Stomach (tissue), 9 donors: Measurements from ENCODE around the gene TNS2. TPM values are rescaled to one million over a fixed set of nuclear protein-coding genes. Genes with fewer than 3 reads are reported as not detected.

Source experiments
- DNase-seq, 2 donors: peaks; one replicate each; pipeline versions ENCODE4 v3.0.0 to v3.0.0-alpha.2; 2013 to 2019
- H3K27ac ChIP-seq, 5 donors: fragments of 200-600 bp in 4 of 5; sonication (generic) in 4 of 5; one replicate each; pipeline ENCODE4 v1.5.1; 2013 to 2019; ENCODE audit warnings: mild to moderate bottlenecking in 1 of 5, moderate library complexity in 1 of 5
- H3K27me3 ChIP-seq, 3 donors: fragments of 200-600 bp; sonication (generic); one replicate each; pipeline ENCODE4 v1.5.1; 2017 to 2019; ENCODE audit warnings: mixed run types in 1 of 3
- H3K36me3 ChIP-seq, 4 donors: fragments of 200-600 bp; sonication (generic); 1 replicate in 3 of 4; 2 replicates in 1 of 4; pipeline ENCODE4 v1.5.1; 2016 to 2019
- H3K4me1 ChIP-seq, 4 donors: fragments of 200-600 bp; sonication (generic); one replicate each; pipeline ENCODE4 v1.5.1; 2016 to 2019
- H3K4me3 ChIP-seq, 4 donors: fragments of 200-600 bp; sonication (generic) in 3 of 4; one replicate each; pipeline ENCODE4 v1.5.1; 2016 to 2019; ENCODE audit warnings: mild to moderate bottlenecking in 1 of 4
- H3K9me3 ChIP-seq, 4 donors: fragments of 200-600 bp; sonication (generic); one replicate each; pipeline ENCODE4 v1.5.1; 2016 to 2019
- CTCF ChIP-seq, 7 experiments: fragments of 450-650 bp in 4 of 7; fragments of 200-600 bp in 3 of 7; sonication (generic) in 3 of 7; IDR thresholded peaks; one replicate each; pipeline ENCODE4 v1.5.1; 2016 to 2019; ENCODE audit warnings: antibody characterized with exemption in 7 of 7, control low read depth in 2 of 7, mild to moderate bottlenecking in 1 of 7
- EP300 ChIP-seq: sonication (generic); formaldehyde crosslinking; IDR thresholded peaks from one replicate; pipeline ENCODE4 v1.6.1; 2017; ENCODE audit warnings: antibody characterized with exemption
- POLR2A ChIP-seq, 4 donors: fragments of 450-650 bp; IDR thresholded peaks; one replicate each; pipeline ENCODE4 v1.6.1; 2016; ENCODE audit warnings: antibody characterized with exemption in 4 of 4, control low read depth in 2 of 4, mild to moderate bottlenecking in 1 of 4, moderate library complexity in 1 of 4
- POLR2AphosphoS5 ChIP-seq, 3 donors: sonication (generic); formaldehyde crosslinking; IDR thresholded peaks; one replicate each; pipeline ENCODE4 v1.6.1; 2016; ENCODE audit warnings: antibody characterized with exemption in 3 of 3
- WGBS, 5 donors: extraction: QIAGEN DNeasy Blood & Tissue Kit in 3 of 5; methylation state at CpG; one replicate each; pipeline versions ENCODE4 v1.1.5 to v1.1.7; 2013 to 2018; 5-methylcytosine and 5-hydroxymethylcytosine counted together
- intact Hi-C: fragments of 100-400 bp; cut with DNase I; formaldehyde crosslinking; loops from one replicate; pipeline ENCODE4 v1.15.1; 2023; ENCODE audit warnings: low total_unique reads
- polyA plus RNA-seq, 3 donors: library from polyadenylated mRNA; stranded (reverse); fragments of 200-250 nt; gene quantifications; one replicate each; pipeline ENCODE4 v1.2.3, GENCODE V29; 2013
- total RNA-seq, 5 donors: library from RNA; depleted of rRNA; stranded (reverse); fragments of >200 nt; gene quantifications; one replicate each; pipeline versions ENCODE4 v1.1.0 to v1.2.3, GENCODE V29; 2014 to 2016
- donor health status: healthy with polysubstance abuse.
- donor health status: Bipolar disorder and iron deficiency.
- donor health status: healthy.

Gene TNS2
- total and polyA plus RNA-seq, 8 donors: 38.5 to 164 (median 73.7) TPM

- Histone ChIP-seq H3K36me3 (peaks cover 70 to 96% (median 92%) of the 10 kb centered on the region in 4 donors), H3K9me3 (no peaks in the 10 kb centered on the region), H3K4me3 (no peak overlapping the region), H3K27ac (peak overlapping the region in 2 of 5 donors; percentile 8 to 13), H3K27me3 (no peaks in the 10 kb centered on the region), H3K4me1 (peaks cover 9 to 23% (median 16%) of the 10 kb centered on the region in 4 donors)
- no peak for TF ChIP-seq POLR2AphosphoS5 (IDR thresholded peaks at IDR 0.05)
- TF ChIP-seq EP300: no peak
- no peak for TF ChIP-seq POLR2A (IDR thresholded peaks at IDR 0.05)
- no peak for TF ChIP-seq CTCF (IDR thresholded peaks at IDR 0.05)
- DNase-seq: no peak
- 79 to 94% (median 89%) methylated on average over 3 of the region's 3 CpGs for WGBS, 5 donors
- intact Hi-C loops: no loop called here
Measured at GRCh38 chr12:53036802-53037201, 13.1 kb upstream of the TNS2 start.

- no peak for DNase-seq
- Histone ChIP-seq H3K36me3 (peaks cover 47 to 73% (median 71%) of the 10 kb centered on the region in 4 donors), H3K4me1 (peaks cover 15 to 48% (median 33%) of the 10 kb centered on the region in 4 donors), H3K27me3 (no peaks in the 10 kb centered on the region), H3K9me3 (no peaks in the 10 kb centered on the region), H3K4me3 (no peak overlapping the region), H3K27ac (peak overlapping the region in 2 of 5 donors; percentile 77 to 78)
- 74 to 88% (median 82%) methylated on average over 4 of the region's 4 CpGs for WGBS, 5 donors
- TF ChIP-seq POLR2A (IDR thresholded peaks at IDR 0.05) (no peak), EP300 (no peak), POLR2AphosphoS5 (IDR thresholded peaks at IDR 0.05) (no peak), CTCF (IDR thresholded peaks at IDR 0.05) (no peak)
- intact Hi-C loops: no loop called here
Measured at GRCh38 chr12:53039851-53040250, 10.0 kb upstream of the TNS2 start.

- H3K36me3 ChIP-seq: peaks cover 18 to 43% (median 41%) of the 10 kb centered on the region in 4 donors
- 67 to 82% (median 75%) methylated on average over 7 of the region's 7 CpGs for WGBS, 5 donors
- H3K9me3 ChIP-seq: no peaks in the 10 kb centered on the region
- DNase-seq: no peak
- no peaks in the 10 kb centered on the region for H3K27me3 ChIP-seq
- TF ChIP-seq EP300: no peak
- no peak for TF ChIP-seq CTCF (IDR thresholded peaks at IDR 0.05)
- no peak for TF ChIP-seq POLR2A (IDR thresholded peaks at IDR 0.05)
- TF ChIP-seq POLR2AphosphoS5 (IDR thresholded peaks at IDR 0.05): no peak
- peak overlapping the region in 3 of 5 donors; percentile 46 to 93 (median 53) for H3K27ac ChIP-seq
- intact Hi-C loops: no loop called here
- H3K4me3 ChIP-seq: no peak overlapping the region
- H3K4me1 ChIP-seq: peaks cover 33 to 71% (median 51%) of the 10 kb centered on the region in 4 donors
Measured at GRCh38 chr12:53042607-53043454, 7.0 kb upstream of the TNS2 start.

GRCh38 chr12:53044052-53044581 lies 5.7 kb upstream of the TNS2 start:
- Histone ChIP-seq H3K36me3 (peaks cover 8 to 31% (median 29%) of the 10 kb centered on the region in 4 donors), H3K27me3 (no peaks in the 10 kb centered on the region), H3K4me3 (no peak overlapping the region), H3K4me1 (peaks cover 35 to 71% (median 54%) of the 10 kb centered on the region in 4 donors), H3K27ac (peak overlapping the region; percentile 12 to 99 (median 94)), H3K9me3 (no peaks in the 10 kb centered on the region)
- TF ChIP-seq EP300 (no peak), POLR2AphosphoS5 (IDR thresholded peaks at IDR 0.05) (no peak), CTCF (IDR thresholded peaks at IDR 0.05) (no peak), POLR2A (IDR thresholded peaks at IDR 0.05) (no peak)
- intact Hi-C loops: no loop called here
- DNase-seq: peak in 1 of 2 donors; percentile 80
- WGBS, 5 donors: 27 to 38% (median 31%) methylated on average over 9 to 10 of the region's 10 CpGs
